WTC11 (cell line): ENCODE results near the gene TERT. TPM values are rescaled to one million over a fixed set of nuclear protein-coding genes. Genes with fewer than 3 reads are reported as not detected.

Experiments used
- ATAC-seq: fragments of 200-7000 bp; cut with Tn5 transposase; 2 replicates; pipeline ENCODE4 v1.10.0; 2021; ENCODE audit warnings: mild to moderate bottlenecking, moderate library complexity
- CTCF ChIA-PET: fragments of 300-600 bp; sonication (Branson Sonifier 250); formaldehyde crosslinking; loops from one replicate; lab custom pipeline; 2021; ENCODE audit warnings: antibody characterized with exemption; lab: Charles Lee
- POLR2A ChIA-PET: fragments of 350-600 bp; sonication (Branson Sonifier 250); formaldehyde crosslinking; loops from one replicate; lab custom pipeline; 2021; ENCODE audit warnings: antibody characterized with exemption; lab: Charles Lee
- DNase-seq: peaks from one replicate; pipeline ENCODE4 v3.0.0; 2021; ENCODE audit warnings: low spot score
- H3K27ac Mint-ChIP-seq: 2 replicates; pipeline ENCODE4 v1.8.0; 2021; ENCODE audit warnings: mixed read lengths
- H3K27me3 Mint-ChIP-seq: 2 replicates; pipeline ENCODE4 v1.8.0; 2021; ENCODE audit warnings: low read depth, mild to moderate bottlenecking, moderate library complexity, mixed read lengths
- H3K36me3 Mint-ChIP-seq: 2 replicates; pipeline ENCODE4 v1.8.0; 2021; ENCODE audit warnings: mixed read lengths
- H3K4me1 Mint-ChIP-seq: 2 replicates; pipeline ENCODE4 v1.8.0; 2022; ENCODE audit warnings: mixed read lengths
- H3K4me3 Mint-ChIP-seq: 2 replicates; pipeline ENCODE4 v1.8.0; 2021; ENCODE audit warnings: mild to moderate bottlenecking, moderate library complexity, mixed read lengths
- H3K9me3 Mint-ChIP-seq: 2 replicates; pipeline ENCODE4 v1.8.0; 2021; ENCODE audit warnings: mixed read lengths
- ETV6 ChIP-seq: sonication (generic); formaldehyde crosslinking; IDR thresholded peaks from 2 replicates; pipeline ENCODE4 v1.8.1; 2022; ENCODE audit warnings: mild to moderate bottlenecking, missing genetic modification reagents
- FOXJ3 ChIP-seq: sonication (generic); formaldehyde crosslinking; IDR thresholded peaks from 2 replicates; pipeline ENCODE4 v1.9.0; 2021; ENCODE audit warnings: missing genetic modification reagents, mild to moderate bottlenecking, borderline replicate concordance
- GRHL2 ChIP-seq: fragments of 250-450 bp; sonication (Bioruptor Pico); IDR thresholded peaks from 2 replicates; pipeline ENCODE4 v1.8.0; 2022; ENCODE audit warnings: mild to moderate bottlenecking, moderate library complexity; ENCODE audit not compliant: insufficient replicate concordance, severe bottlenecking
- OVOL2 ChIP-seq: fragments of 250-450 bp; sonication (Bioruptor Pico); IDR thresholded peaks from 2 replicates; pipeline ENCODE4 v1.9.0; 2021; ENCODE audit warnings: mild to moderate bottlenecking, borderline replicate concordance
- SOX15 ChIP-seq: fragments of 250-450 bp; sonication (Bioruptor Pico); IDR thresholded peaks from 2 replicates; pipeline ENCODE4 v1.9.0; 2021; ENCODE audit warnings: mild to moderate bottlenecking
- SP1 ChIP-seq: sonication (generic); formaldehyde crosslinking; conservative IDR thresholded peaks from 2 replicates; pipeline ENCODE4 v1.8.1; 2022; ENCODE audit warnings: missing genetic modification reagents
- ZBTB21 ChIP-seq: sonication (generic); formaldehyde crosslinking; IDR thresholded peaks from 2 replicates; pipeline ENCODE4 v1.8.1; 2023; ENCODE audit warnings: mild to moderate bottlenecking, missing genetic modification reagents, borderline replicate concordance
- ZNF232 ChIP-seq: sonication (generic); formaldehyde crosslinking; IDR thresholded peaks from 2 replicates; pipeline ENCODE4 v1.8.0; 2022; ENCODE audit warnings: mild to moderate bottlenecking, missing genetic modification reagents
- ZNF263 ChIP-seq: sonication (generic); formaldehyde crosslinking; IDR thresholded peaks from 2 replicates; pipeline ENCODE4 v1.8.1; 2022; ENCODE audit warnings: low read depth, mild to moderate bottlenecking, moderate library complexity, missing genetic modification reagents
- ZNF416 ChIP-seq: fragments of 250-450 bp; sonication (Bioruptor Pico); IDR thresholded peaks from 2 replicates; pipeline ENCODE4 v1.9.0; 2021; ENCODE audit warnings: mild to moderate bottlenecking, inconsistent platforms
- total RNA-seq: library from RNA; stranded (reverse); gene quantifications from 3 replicates; pipeline ENCODE4 v1.2.3, GENCODE V29; 2021
- TF ChIP-seq, protein P1 (sequence below): fragments of 250-450 bp; sonication (Bioruptor Pico); IDR thresholded peaks from 2 replicates; pipeline ENCODE4 v1.9.0; 2021; ENCODE audit warnings: mild to moderate bottlenecking, borderline replicate concordance
- TF ChIP-seq, protein P2 (sequence below): sonication (generic); formaldehyde crosslinking; IDR thresholded peaks from 2 replicates; pipeline ENCODE4 v1.8.0; 2022; ENCODE audit warnings: mild to moderate bottlenecking, missing genetic modification reagents
- TF ChIP-seq, protein P3 (sequence below): fragments of 200-600 bp; IDR thresholded peaks from 2 replicates; pipeline ENCODE4 v1.8.0; 2022; ENCODE audit warnings: antibody characterized with exemption
- TF ChIP-seq, protein P4 (sequence below): sonication (generic); formaldehyde crosslinking; IDR thresholded peaks from 2 replicates; pipeline ENCODE4 v1.8.0; 2023; ENCODE audit warnings: missing genetic modification reagents
- TF ChIP-seq, protein P5 (sequence below): sonication (generic); formaldehyde crosslinking; IDR thresholded peaks from 2 replicates; pipeline ENCODE4 v1.8.1; 2022; ENCODE audit warnings: low read depth, mild to moderate bottlenecking, moderate library complexity, missing genetic modification reagents, borderline replicate concordance

Gene TERT
- total RNA-seq, 1 experiment from 2014 or later = 42.9 TPM

DNA sequence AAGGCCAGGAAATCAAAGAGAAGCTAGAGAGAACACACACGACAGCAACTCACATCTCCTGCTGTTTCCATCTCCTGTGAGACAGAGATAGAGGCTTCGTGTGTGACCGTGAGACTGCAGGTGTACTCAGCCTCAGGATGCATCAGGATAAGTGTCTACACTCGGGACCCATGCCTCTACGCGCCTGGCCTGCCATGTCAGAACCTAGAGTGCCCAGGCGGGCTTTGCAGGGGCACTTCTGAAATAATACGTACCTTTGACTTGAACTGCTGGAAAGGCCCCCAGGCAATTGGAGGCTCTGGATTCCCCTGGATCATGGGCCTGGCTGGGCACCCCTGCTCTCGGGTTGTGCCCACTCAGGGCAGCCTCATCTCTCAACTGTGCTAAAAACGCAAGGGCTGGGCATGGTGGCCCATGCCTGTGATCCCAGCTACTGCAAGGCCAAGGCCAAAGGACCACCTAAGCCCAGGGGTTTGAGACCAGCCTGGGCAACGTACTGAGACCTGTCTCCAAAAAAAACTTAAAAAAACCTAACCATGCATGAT is 37.1 kb upstream of the TERT start:
- DNase-seq (no peak), ATAC-seq (no peak)
- peaks cover 4% of the 10 kb centered on the region; the same call in 1 of the 2 replicates for H3K4me1 Mint-ChIP-seq
- H3K36me3 Mint-ChIP-seq = peaks cover 68% of the 10 kb centered on the region
- POLR2A ChIA-PET = no interaction called here
- TF ChIP-seq ZNF263 (CRISPR knock-in tag) (no peak), FOXJ3 (CRISPR knock-in tag) (no peak), SP1 (CRISPR knock-in tag) (no peak), GRHL2 (no peak), ETV6 (no peak)
- TF ChIP-seq, protein P1, sequence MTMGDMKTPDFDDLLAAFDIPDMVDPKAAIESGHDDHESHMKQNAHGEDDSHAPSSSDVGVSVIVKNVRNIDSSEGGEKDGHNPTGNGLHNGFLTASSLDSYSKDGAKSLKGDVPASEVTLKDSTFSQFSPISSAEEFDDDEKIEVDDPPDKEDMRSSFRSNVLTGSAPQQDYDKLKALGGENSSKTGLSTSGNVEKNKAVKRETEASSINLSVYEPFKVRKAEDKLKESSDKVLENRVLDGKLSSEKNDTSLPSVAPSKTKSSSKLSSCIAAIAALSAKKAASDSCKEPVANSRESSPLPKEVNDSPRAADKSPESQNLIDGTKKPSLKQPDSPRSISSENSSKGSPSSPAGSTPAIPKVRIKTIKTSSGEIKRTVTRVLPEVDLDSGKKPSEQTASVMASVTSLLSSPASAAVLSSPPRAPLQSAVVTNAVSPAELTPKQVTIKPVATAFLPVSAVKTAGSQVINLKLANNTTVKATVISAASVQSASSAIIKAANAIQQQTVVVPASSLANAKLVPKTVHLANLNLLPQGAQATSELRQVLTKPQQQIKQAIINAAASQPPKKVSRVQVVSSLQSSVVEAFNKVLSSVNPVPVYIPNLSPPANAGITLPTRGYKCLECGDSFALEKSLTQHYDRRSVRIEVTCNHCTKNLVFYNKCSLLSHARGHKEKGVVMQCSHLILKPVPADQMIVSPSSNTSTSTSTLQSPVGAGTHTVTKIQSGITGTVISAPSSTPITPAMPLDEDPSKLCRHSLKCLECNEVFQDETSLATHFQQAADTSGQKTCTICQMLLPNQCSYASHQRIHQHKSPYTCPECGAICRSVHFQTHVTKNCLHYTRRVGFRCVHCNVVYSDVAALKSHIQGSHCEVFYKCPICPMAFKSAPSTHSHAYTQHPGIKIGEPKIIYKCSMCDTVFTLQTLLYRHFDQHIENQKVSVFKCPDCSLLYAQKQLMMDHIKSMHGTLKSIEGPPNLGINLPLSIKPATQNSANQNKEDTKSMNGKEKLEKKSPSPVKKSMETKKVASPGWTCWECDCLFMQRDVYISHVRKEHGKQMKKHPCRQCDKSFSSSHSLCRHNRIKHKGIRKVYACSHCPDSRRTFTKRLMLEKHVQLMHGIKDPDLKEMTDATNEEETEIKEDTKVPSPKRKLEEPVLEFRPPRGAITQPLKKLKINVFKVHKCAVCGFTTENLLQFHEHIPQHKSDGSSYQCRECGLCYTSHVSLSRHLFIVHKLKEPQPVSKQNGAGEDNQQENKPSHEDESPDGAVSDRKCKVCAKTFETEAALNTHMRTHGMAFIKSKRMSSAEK (CRISPR knock-in tag) = no peak
- TF ChIP-seq, protein P2, sequence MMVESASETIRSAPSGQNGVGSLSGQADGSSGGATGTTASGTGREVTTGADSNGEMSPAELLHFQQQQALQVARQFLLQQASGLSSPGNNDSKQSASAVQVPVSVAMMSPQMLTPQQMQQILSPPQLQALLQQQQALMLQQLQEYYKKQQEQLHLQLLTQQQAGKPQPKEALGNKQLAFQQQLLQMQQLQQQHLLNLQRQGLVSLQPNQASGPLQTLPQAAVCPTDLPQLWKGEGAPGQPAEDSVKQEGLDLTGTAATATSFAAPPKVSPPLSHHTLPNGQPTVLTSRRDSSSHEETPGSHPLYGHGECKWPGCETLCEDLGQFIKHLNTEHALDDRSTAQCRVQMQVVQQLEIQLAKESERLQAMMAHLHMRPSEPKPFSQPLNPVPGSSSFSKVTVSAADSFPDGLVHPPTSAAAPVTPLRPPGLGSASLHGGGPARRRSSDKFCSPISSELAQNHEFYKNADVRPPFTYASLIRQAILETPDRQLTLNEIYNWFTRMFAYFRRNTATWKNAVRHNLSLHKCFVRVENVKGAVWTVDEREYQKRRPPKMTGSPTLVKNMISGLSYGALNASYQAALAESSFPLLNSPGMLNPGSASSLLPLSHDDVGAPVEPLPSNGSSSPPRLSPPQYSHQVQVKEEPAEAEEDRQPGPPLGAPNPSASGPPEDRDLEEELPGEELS (CRISPR knock-in tag) = no peak
- H3K4me3 Mint-ChIP-seq = no peak overlapping the region
- no peaks in the 10 kb centered on the region for H3K27me3 Mint-ChIP-seq
- CTCF ChIA-PET = no interaction called here
- peaks cover 9% of the 10 kb centered on the region for H3K9me3 Mint-ChIP-seq
- H3K27ac Mint-ChIP-seq = no peak overlapping the region; the same call in 1 of the 2 replicates

DNA sequence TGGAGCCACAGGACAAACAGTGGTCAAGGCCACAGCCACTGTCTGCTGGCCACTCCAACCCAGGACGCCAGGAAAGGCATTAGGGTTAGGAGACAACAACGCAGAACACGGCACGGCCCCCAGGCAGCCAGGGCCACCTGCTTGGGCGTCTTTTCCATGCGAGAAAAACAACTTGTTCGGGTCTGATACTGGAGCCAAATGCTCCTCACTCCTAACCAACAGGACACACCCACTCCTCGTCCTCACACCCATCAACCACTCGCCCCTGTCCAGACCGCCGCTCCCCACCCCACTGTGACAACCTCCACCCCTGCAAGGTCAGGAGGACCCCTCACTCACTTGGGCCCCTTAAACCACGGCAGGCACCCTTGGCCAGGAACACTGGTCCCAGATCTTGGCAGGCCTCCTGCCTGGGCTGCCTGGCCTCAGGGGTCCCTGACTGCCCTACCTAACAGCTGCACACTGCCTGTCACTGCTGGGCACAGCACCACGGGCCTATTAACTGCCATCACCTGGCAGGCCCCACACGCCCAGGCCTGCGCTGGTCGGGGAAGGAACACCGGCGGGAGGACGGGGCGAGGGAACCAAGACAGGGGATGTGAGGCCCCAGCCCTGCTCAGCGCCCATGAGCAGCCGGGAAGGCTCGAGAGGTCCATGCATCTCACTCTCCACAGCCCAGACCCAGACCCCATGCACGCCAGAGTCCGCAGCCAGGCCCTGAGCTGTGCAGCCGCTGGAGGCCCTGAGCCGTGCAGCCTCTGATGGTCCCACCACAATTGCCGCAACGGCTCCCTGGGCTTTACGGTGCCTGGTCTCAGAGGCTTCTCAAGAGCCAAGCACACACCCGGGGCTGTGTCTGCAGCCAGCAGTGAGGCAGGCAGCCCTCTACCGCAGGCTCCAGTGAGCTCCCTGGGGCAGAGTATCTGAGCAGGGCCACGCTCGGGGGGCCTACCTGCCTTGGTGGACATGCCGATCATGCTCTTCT is 36.3 kb upstream of the TERT start:
- ATAC-seq (no peak), DNase-seq (no peak)
- no peak overlapping the region for H3K4me3 Mint-ChIP-seq
- no peak overlapping the region for H3K27ac Mint-ChIP-seq
- TF ChIP-seq OVOL2 (CRISPR knock-in tag) (no peak), ZBTB21 (no peak), ETV6 (no peak), ZNF416 (CRISPR knock-in tag) (no peak), ZNF232 (CRISPR knock-in tag) (no peak), GRHL2 (no peak), SOX15 (no peak)
- TF ChIP-seq, protein P3, sequence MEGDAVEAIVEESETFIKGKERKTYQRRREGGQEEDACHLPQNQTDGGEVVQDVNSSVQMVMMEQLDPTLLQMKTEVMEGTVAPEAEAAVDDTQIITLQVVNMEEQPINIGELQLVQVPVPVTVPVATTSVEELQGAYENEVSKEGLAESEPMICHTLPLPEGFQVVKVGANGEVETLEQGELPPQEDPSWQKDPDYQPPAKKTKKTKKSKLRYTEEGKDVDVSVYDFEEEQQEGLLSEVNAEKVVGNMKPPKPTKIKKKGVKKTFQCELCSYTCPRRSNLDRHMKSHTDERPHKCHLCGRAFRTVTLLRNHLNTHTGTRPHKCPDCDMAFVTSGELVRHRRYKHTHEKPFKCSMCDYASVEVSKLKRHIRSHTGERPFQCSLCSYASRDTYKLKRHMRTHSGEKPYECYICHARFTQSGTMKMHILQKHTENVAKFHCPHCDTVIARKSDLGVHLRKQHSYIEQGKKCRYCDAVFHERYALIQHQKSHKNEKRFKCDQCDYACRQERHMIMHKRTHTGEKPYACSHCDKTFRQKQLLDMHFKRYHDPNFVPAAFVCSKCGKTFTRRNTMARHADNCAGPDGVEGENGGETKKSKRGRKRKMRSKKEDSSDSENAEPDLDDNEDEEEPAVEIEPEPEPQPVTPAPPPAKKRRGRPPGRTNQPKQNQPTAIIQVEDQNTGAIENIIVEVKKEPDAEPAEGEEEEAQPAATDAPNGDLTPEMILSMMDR = no peak
- TF ChIP-seq, protein P1 (CRISPR knock-in tag) = no peak
- TF ChIP-seq, protein P4, sequence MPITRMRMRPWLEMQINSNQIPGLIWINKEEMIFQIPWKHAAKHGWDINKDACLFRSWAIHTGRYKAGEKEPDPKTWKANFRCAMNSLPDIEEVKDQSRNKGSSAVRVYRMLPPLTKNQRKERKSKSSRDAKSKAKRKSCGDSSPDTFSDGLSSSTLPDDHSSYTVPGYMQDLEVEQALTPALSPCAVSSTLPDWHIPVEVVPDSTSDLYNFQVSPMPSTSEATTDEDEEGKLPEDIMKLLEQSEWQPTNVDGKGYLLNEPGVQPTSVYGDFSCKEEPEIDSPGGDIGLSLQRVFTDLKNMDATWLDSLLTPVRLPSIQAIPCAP (CRISPR knock-in tag) = no peak
- TF ChIP-seq, protein P5, sequence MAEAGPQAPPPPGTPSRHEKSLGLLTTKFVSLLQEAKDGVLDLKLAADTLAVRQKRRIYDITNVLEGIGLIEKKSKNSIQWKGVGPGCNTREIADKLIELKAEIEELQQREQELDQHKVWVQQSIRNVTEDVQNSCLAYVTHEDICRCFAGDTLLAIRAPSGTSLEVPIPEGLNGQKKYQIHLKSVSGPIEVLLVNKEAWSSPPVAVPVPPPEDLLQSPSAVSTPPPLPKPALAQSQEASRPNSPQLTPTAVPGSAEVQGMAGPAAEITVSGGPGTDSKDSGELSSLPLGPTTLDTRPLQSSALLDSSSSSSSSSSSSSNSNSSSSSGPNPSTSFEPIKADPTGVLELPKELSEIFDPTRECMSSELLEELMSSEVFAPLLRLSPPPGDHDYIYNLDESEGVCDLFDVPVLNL (CRISPR knock-in tag) = no peak
- CTCF ChIA-PET = no interaction called here
- POLR2A ChIA-PET = no interaction called here
- H3K9me3 Mint-ChIP-seq = peaks cover 9% of the 10 kb centered on the region
- H3K4me1 Mint-ChIP-seq = peaks cover 4% of the 10 kb centered on the region; the same call in 1 of the 2 replicates
- no peaks in the 10 kb centered on the region for H3K27me3 Mint-ChIP-seq
- H3K36me3 Mint-ChIP-seq = peaks cover 67% of the 10 kb centered on the region
